HG03521 (cell line): ENCODE measurements around the gene PRRC2B.
"Not testable (repeated sequence)": the region's sequence is repeated elsewhere in the genome, so short reads cannot be mapped to it uniquely, and the experiment has no call there.

Source experiments
- ATAC-seq: cut with Tn5 transposase; IDR thresholded peaks from one replicate; pipeline ENCODE4 v1.9.1; 2021; ENCODE audit warnings: mild to moderate bottlenecking, moderate library complexity; ENCODE audit not compliant: unreplicated experiment

PRRC2B gene

GRCh38 chr9:131386281-131386680, 7.6 kb upstream of the PRRC2B start:
- ATAC-seq = no peak

DNA sequence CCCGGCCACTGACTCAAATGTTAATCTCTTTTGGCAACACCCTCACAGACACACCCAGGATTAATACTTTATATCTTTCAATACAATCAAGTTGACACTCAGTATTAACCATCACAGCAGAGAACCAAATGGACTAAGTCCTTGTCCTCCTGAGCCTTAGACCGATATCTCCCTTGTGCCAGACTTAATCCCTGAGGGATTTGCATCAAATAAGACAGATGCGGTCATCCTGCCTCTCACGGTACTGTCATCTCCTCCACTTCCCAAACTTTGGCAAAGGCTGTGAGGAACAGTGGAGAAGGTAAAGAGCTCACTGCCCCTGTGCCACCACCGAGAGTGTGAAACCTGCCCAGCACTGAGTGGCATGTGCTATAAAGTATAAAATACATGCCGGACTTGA, 6.5 kb upstream of the PRRC2B start:
- ATAC-seq = no peak

GRCh38 chr9:131391020-131391419, 2.9 kb upstream of the PRRC2B start:
- ATAC-seq = no peak

DNA sequence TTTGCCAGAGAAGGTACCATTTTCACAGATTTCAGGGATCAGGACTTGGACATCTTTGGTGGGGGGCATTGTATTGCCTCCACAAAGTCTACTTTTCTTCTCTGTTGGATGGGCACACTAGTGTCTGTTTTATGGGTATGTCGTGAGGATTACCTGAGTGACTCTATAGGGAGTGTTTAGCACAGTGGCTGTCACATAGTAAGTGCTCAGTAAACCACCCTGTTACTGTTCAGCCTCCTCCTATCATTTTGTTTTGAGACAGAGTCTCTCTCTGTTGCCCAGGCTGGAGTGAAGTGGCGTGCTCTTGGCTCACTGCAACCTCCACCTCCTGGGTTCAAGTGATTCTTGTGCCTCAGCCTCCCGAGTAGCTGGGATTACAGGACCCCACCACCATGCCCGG, 2.4 kb upstream of the PRRC2B start:
- no peak for ATAC-seq

GRCh38 chr9:131394464-131395156, 724 bp downstream of the PRRC2B start:
- peak; percentile 37 for ATAC-seq

GRCh38 chr9:131395157-131396098, 1.5 kb downstream of the PRRC2B start:
- ATAC-seq = peak; percentile 32

GRCh38 chr9:131396099-131396479, 2.2 kb downstream of the PRRC2B start:
- ATAC-seq = not testable (repeated sequence)

GRCh38 chr9:131396626-131397025, 2.7 kb downstream of the PRRC2B start:
- ATAC-seq = no peak

DNA sequence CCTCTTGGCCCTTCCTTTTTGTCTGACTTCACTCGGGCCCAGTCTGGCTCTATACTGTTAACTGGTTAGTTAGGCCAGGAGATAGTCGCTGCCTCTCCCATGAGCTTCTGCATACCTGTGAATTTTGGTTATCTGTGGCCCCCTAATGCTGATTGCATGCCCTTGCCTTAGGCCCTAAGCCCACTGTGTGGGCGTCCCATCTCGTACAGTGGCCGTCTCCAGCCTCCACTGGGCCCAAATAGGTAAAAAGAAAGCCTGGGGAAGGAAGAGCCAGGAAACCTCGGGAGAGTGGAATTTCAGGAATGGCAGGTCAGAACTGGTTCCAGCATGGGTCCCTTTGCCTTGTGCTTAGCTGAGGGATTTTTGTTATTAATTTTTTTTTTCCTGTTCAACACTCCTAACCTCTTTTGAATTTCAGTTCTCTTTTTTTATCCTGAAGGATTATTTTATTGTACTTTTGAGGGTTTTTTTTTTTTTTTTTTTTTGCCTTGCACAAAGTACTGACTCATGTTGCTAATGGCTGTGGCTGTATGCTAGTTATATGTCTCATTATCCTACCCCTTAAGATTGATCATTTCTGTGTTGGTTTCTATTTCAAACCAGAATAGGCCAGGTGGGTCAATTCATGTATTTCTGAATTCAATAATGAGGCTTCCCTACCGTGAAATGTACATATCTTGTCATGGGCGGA, 3.4 kb downstream of the PRRC2B start:
- no peak for ATAC-seq

- ATAC-seq = no peak
These were observed 4.3 kb downstream of the PRRC2B start for GRCh38 chr9:131398204-131398603.

- ATAC-seq = no peak
These were observed 6.1 kb downstream of the PRRC2B start for GRCh38 chr9:131399972-131400371.

GRCh38 chr9:131400627-131401026, 6.7 kb downstream of the PRRC2B start:
- no peak for ATAC-seq

- no peak for ATAC-seq
These were observed 8.2 kb downstream of the PRRC2B start for GRCh38 chr9:131402073-131402472.

DNA sequence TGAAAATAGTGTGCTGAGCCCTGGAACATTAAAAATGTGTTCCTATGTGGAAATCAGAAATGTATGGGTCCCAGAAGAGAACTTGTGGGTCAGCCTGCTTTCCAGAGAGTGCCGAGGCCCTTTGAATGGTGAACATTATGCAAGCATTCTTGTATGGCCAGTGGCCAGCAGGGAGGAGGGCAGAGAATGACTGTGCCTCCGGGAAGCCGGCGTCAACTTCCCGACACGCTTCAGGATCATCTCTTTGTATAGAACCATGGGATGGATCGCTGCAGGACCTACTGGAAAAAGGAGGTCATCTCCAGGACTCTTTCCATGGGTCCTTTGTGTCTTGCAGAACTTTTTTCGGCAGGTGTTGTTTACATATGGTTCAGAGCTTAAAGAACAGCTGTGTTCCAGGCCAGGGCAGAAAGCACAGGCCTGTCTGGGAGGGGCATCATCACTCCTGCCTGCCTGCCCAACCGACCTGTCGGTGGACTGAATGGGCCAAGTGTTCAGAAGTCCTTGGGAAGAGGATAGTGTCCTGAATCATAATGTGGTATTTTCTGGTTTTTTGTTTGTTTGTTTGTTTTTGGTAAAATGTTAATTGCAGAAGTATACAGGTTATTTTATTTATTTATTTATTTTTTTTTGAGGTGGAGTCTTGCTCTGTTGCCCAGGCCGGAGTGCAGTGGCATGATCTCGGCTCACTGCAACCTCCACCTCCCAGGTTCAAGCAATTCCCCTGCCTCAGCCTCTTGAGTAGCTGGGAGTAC, 9.0 kb downstream of the PRRC2B start:
- no peak for ATAC-seq

GRCh38 chr9:131403493-131403773, 9.5 kb downstream of the PRRC2B start:
- ATAC-seq = no peak

- no peak for ATAC-seq
These were observed 10.7 kb downstream of the PRRC2B start for GRCh38 chr9:131404581-131404980.

- ATAC-seq = no peak
These were observed 11.1 kb downstream of the PRRC2B start for GRCh38 chr9:131404987-131405386.

DNA sequence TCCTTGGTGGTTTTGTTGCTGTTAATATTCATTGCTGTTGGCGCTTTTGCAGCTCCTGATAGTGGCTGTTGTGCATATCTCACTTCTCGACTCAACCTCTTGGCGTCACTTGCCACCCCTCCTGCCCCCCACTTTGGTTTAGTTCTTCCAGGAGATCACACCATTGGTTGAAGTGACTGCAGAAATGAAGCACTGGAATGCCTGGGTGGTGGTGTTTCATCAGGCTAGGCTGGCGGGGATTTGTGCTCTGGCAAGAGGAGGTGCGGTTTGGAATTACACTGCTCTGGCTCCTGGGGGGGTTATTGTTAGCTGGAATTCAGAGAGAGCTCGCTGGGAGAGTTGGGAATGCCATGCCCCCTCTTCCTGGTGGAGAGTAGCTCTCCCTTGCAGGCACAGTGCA, 11.5 kb downstream of the PRRC2B start:
- ATAC-seq = no peak

GRCh38 chr9:131405858-131406537, 12.1 kb downstream of the PRRC2B start:
- no peak for ATAC-seq
